Panc1 (cell line): ENCODE results near the gene VPS45. TPM values are rescaled to one million over a fixed set of nuclear protein-coding genes. Genes with fewer than 3 reads are reported as not detected.
"Not testable (repeated sequence)": the region's sequence is repeated elsewhere in the genome, so short reads cannot be mapped to it uniquely, and the experiment has no call there.

Source experiments
- ATAC-seq: fragments of 200-7000 bp; cut with Tn5 transposase; 2 replicates; pipeline ENCODE4 v1.9.1; 2020; ENCODE audit warnings: mild to moderate bottlenecking, moderate library complexity
- BruUV-seq: library from RNA; stranded (reverse); fragments of 400-500 nt; replicated peaks from 2 replicates; lab custom pipeline; 2021; lab: Mats Ljungman, UMichigan
- CTCF ChIA-PET: fragments of 300-600 bp; sonication (Branson Sonifier 250); formaldehyde crosslinking; loops from one replicate; lab custom pipeline; 2022; ENCODE audit warnings: antibody characterized with exemption; lab: Charles Lee
- POLR2A ChIA-PET: fragments of 300-600 bp; sonication (Branson Sonifier 250); formaldehyde crosslinking; loops from one replicate; lab custom pipeline; 2022; ENCODE audit warnings: antibody characterized with exemption; lab: Charles Lee
- DNase-seq: peaks from one replicate; pipeline ENCODE4 v3.0.0-alpha.2; 2010; ENCODE audit warnings: low read depth, low spot score
- H3K27ac ChIP-seq: 2 replicates; pipeline ENCODE4 v1.5.1; 2011; ENCODE audit warnings: mild to moderate bottlenecking, low read length, inconsistent platforms
- H3K27me3 ChIP-seq: fragments of 200-500 bp; sonication (Bioruptor generic); 2 replicates; pipeline ENCODE4 v1.6.0; 2014; ENCODE audit warnings: low read length, inconsistent platforms; ENCODE audit not compliant: control insufficient read depth, insufficient read depth
- H3K36me3 ChIP-seq: fragments of 200-500 bp; sonication (Bioruptor generic); 2 replicates; pipeline ENCODE4 v1.5.1; 2014; ENCODE audit warnings: inconsistent platforms, mild to moderate bottlenecking, low read length, moderate library complexity; ENCODE audit not compliant: control insufficient read depth, insufficient read depth
- H3K4me1 ChIP-seq: 2 replicates; pipeline ENCODE4 v1.5.1; 2011; ENCODE audit warnings: inconsistent platforms, mild to moderate bottlenecking, low read length, moderate library complexity; ENCODE audit not compliant: control insufficient read depth, insufficient read depth
- H3K4me3 ChIP-seq, 2 experiments: 2 replicates each; pipeline ENCODE4 v1.5.1; 2011 to 2012; ENCODE audit warnings: low read depth in 2 of 2, low read length in 2 of 2, mild to moderate bottlenecking in 2 of 2, inconsistent platforms in 1 of 2, moderate library complexity in 1 of 2
- H3K9me3 ChIP-seq: fragments of 200-500 bp; sonication (Bioruptor generic); 2 replicates; pipeline ENCODE4 v1.5.1; 2014; ENCODE audit warnings: low read depth, mild to moderate bottlenecking, inconsistent platforms, low read length, moderate library complexity; ENCODE audit not compliant: control insufficient read depth, insufficient read depth
- POLR2AphosphoS5 ChIP-seq: IDR thresholded peaks from 2 replicates; pipeline ENCODE4 v1.6.1; 2012; ENCODE audit warnings: mild to moderate bottlenecking, low read depth, low read length, moderate library complexity
- SIN3A ChIP-seq: IDR thresholded peaks from 2 replicates; pipeline ENCODE4 v1.6.1; 2012; ENCODE audit warnings: low read depth, mild to moderate bottlenecking, low read length, moderate library complexity, borderline replicate concordance; ENCODE audit not compliant: insufficient read depth
- TCF7L2 ChIP-seq: IDR thresholded peaks from 2 replicates; pipeline ENCODE4 v1.6.1; 2011; ENCODE audit warnings: mild to moderate bottlenecking, low read depth, low read length, inconsistent platforms
- in situ Hi-C: cut with HindIII; loops from 2 replicates; pipeline ENCODE4 v1.10.0; 2016; ENCODE audit warnings: low sequenced_read_pairs, low pct_unique_long_range_greater_than_20kb
- intact Hi-C: fragments of 100-400 bp; cut with micrococcal nuclease; formaldehyde crosslinking; loops from one replicate; pipeline ENCODE4 v1.10.0; 2022; ENCODE audit not compliant: unreplicated experiment
- total RNA-seq: library from RNA; stranded (reverse); gene quantifications from one replicate; pipeline ENCODE4 v1.2.1, GENCODE V29; 2021; ENCODE audit not compliant: unreplicated experiment
- TF ChIP-seq, protein P1 (sequence below), 2 experiments: IDR thresholded peaks; 2 replicates each; pipeline ENCODE4 v1.6.1; 2011 to 2012; ENCODE audit warnings: low read depth in 2 of 2, control low read depth in 1 of 2, low read length in 1 of 2, mild to moderate bottlenecking in 1 of 2, moderate library complexity in 1 of 2; ENCODE audit not compliant: insufficient read depth in 1 of 2
- TF ChIP-seq, protein P2 (sequence below): fragments of 450-650 bp; IDR thresholded peaks from 2 replicates; pipeline ENCODE4 v1.5.1; 2017; ENCODE audit warnings: mild to moderate bottlenecking

The VPS45 gene
- total RNA-seq, 1 experiment from 2014 or later = 24.9 TPM

DNA sequence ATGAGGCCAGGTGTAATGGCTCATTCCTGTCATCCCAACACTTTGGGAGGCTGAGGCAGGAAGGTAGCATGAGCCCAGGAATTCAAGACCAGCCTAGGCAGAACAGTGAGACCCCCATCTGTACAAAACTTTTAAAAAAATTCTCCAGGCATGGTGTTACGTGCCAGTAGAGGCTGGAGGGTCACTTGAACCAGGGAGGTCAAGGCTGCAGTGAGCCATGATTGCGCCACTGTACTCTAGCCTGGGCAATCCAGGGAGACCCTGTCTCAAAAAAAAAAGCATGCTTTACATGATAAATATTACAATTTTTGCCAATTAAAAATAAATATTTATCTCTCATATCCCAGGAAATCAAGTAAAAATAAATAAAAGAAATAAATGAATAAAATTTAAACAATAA lies 17.6 kb upstream of the VPS45 start:
- Histone ChIP-seq H3K27me3 (no peaks in the 10 kb centered on the region), H3K4me3 (no peak overlapping the region), H3K9me3 (no peaks in the 10 kb centered on the region), H3K27ac (no peak overlapping the region), H3K36me3 (no peaks in the 10 kb centered on the region), H3K4me1 (no peaks in the 10 kb centered on the region)
- in situ Hi-C loops = no loop called here
- ChIA-PET CTCF (interaction anchor here (0.6 kb wide), 1 partner anchor 137 kb away, joined by 3 read pairs; no protein-coding TSS in a partner anchor), POLR2A (no interaction called here)
- intact Hi-C loops = loop anchor here (1.0 kb wide), 1 partner anchor 88 kb away; no protein-coding TSS in a partner anchor
- DNase-seq (no peak), ATAC-seq (no peak)
- TF ChIP-seq, protein P1, sequence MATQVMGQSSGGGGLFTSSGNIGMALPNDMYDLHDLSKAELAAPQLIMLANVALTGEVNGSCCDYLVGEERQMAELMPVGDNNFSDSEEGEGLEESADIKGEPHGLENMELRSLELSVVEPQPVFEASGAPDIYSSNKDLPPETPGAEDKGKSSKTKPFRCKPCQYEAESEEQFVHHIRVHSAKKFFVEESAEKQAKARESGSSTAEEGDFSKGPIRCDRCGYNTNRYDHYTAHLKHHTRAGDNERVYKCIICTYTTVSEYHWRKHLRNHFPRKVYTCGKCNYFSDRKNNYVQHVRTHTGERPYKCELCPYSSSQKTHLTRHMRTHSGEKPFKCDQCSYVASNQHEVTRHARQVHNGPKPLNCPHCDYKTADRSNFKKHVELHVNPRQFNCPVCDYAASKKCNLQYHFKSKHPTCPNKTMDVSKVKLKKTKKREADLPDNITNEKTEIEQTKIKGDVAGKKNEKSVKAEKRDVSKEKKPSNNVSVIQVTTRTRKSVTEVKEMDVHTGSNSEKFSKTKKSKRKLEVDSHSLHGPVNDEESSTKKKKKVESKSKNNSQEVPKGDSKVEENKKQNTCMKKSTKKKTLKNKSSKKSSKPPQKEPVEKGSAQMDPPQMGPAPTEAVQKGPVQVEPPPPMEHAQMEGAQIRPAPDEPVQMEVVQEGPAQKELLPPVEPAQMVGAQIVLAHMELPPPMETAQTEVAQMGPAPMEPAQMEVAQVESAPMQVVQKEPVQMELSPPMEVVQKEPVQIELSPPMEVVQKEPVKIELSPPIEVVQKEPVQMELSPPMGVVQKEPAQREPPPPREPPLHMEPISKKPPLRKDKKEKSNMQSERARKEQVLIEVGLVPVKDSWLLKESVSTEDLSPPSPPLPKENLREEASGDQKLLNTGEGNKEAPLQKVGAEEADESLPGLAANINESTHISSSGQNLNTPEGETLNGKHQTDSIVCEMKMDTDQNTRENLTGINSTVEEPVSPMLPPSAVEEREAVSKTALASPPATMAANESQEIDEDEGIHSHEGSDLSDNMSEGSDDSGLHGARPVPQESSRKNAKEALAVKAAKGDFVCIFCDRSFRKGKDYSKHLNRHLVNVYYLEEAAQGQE (IDR thresholded peaks at IDR 0.05; ENCODE audit: insufficient read depth in 1 of 2, low read depth in 2 of 2, low read length in 1 of 2) = no peak
- TF ChIP-seq TCF7L2 (no peak), SIN3A (no peak), POLR2AphosphoS5 (no peak)
- TF ChIP-seq, protein P2, sequence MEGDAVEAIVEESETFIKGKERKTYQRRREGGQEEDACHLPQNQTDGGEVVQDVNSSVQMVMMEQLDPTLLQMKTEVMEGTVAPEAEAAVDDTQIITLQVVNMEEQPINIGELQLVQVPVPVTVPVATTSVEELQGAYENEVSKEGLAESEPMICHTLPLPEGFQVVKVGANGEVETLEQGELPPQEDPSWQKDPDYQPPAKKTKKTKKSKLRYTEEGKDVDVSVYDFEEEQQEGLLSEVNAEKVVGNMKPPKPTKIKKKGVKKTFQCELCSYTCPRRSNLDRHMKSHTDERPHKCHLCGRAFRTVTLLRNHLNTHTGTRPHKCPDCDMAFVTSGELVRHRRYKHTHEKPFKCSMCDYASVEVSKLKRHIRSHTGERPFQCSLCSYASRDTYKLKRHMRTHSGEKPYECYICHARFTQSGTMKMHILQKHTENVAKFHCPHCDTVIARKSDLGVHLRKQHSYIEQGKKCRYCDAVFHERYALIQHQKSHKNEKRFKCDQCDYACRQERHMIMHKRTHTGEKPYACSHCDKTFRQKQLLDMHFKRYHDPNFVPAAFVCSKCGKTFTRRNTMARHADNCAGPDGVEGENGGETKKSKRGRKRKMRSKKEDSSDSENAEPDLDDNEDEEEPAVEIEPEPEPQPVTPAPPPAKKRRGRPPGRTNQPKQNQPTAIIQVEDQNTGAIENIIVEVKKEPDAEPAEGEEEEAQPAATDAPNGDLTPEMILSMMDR = no peak
- BruUV-seq = no TSS peak

DNA sequence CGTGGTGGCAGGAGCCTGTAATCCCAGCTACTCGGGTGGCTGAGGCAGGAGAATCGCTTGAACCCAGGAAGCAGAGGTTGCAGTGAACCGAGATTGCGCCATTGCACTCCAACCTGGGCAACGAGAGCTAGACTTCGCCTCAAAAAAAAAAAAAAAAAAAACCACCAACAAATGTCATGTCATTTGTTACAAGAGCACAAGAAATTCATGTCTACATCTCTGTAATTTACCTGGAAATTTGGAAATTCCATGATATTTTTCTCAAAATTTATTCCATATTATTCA lies 16.5 kb upstream of the VPS45 start:
- H3K4me3 ChIP-seq = no peak overlapping the region
- H3K4me1 ChIP-seq = no peaks in the 10 kb centered on the region
- intact Hi-C loops = no loop called here
- no peaks in the 10 kb centered on the region for H3K36me3 ChIP-seq
- no peak overlapping the region for H3K27ac ChIP-seq
- no peak for ATAC-seq
- no TSS peak for BruUV-seq
- in situ Hi-C loops = no loop called here
- H3K9me3 ChIP-seq = no peaks in the 10 kb centered on the region
- CTCF ChIA-PET = no interaction called here
- TF ChIP-seq, protein P2 = no peak; the same call in 1 of the 2 replicates
- TF ChIP-seq POLR2AphosphoS5 = no peak
- TF ChIP-seq, protein P1 (IDR thresholded peaks at IDR 0.05; ENCODE audit: insufficient read depth in 1 of 2, low read depth in 2 of 2, low read length in 1 of 2) = no peak
- no peak for TF ChIP-seq TCF7L2
- no peak for TF ChIP-seq SIN3A
- DNase-seq = no peak
- POLR2A ChIA-PET = no interaction called here
- no peaks in the 10 kb centered on the region for H3K27me3 ChIP-seq

DNA sequence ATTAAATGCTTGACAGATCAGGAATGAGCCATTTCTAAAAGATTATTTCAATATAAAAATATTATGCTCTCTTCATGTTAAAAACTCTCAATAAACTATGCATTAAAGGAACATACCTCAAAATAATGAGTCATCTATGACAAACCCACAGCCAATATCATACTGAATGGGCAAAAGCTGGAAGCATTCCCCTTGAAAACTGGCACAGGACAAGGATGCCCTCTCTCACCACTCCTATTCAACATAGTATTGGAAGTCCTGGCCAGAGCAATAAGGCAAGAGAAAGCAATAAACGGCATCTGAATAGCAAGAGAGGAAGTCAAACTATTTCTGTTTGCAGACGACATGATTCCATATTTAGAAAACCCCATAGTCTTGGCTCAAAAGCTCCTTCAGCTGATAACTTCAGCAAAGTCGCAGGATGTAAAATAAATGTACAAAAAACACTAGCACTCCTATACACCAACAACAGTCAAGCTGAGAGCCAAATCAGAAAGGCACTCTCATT lies 15.6 kb upstream of the VPS45 start:
- H3K9me3 ChIP-seq, H3K4me3 ChIP-seq, H3K36me3 ChIP-seq, H3K27me3 ChIP-seq, BruUV-seq, intact Hi-C loops, H3K27ac ChIP-seq, H3K4me1 ChIP-seq, ATAC-seq, in situ Hi-C loops, POLR2A ChIA-PET, DNase-seq: not testable (repeated sequence)
- CTCF ChIA-PET = interaction anchor here (1.3 kb wide), 1 partner anchor 90 kb away, joined by 4 read pairs; no protein-coding TSS in a partner anchor
